ENCODE measurements around the gene PTPRT.

Gene PTPRT

GRCh38 chr20:42378826-42379225 lies 810.9 kb downstream of the PTPRT start:
- FAIRE-seq (no peak), DNase-seq (ENCODE audit: insufficient read length, low spot score) (no peak)
- no peak for TF ChIP-seq POLR2A (IDR thresholded peaks at IDR 0.05; ENCODE audit: low read depth, low read length)

- FAIRE-seq (no peak), DNase-seq (ENCODE audit: insufficient read length, low spot score) (no peak)
- no peak for TF ChIP-seq POLR2A (IDR thresholded peaks at IDR 0.05; ENCODE audit: low read depth, low read length)
Observed at GRCh38 chr20:42376131-42376530, 813.6 kb downstream of the PTPRT start.

GRCh38 chr20:42373049-42373448 lies 816.7 kb downstream of the PTPRT start:
- DNase-seq (ENCODE audit: insufficient read length, low spot score) (no peak), FAIRE-seq (no peak)
- TF ChIP-seq POLR2A (IDR thresholded peaks at IDR 0.05; ENCODE audit: low read depth, low read length): no peak

- TF ChIP-seq POLR2A (IDR thresholded peaks at IDR 0.05; ENCODE audit: low read depth, low read length): no peak
- FAIRE-seq: no peak
- DNase-seq (ENCODE audit: insufficient read length, low spot score): no peak
Observed at GRCh38 chr20:42370075-42370474, 819.6 kb downstream of the PTPRT start.

- no peak for TF ChIP-seq POLR2A (IDR thresholded peaks at IDR 0.05; ENCODE audit: low read depth, low read length)
- no peak for DNase-seq (ENCODE audit: insufficient read length, low spot score)
- no peak for FAIRE-seq
Observed at GRCh38 chr20:42368910-42369309, 820.8 kb downstream of the PTPRT start.

- TF ChIP-seq POLR2A (IDR thresholded peaks at IDR 0.05; ENCODE audit: low read depth, low read length): no peak
Observed at GRCh38 chr20:42366626-42367025, 823.1 kb downstream of the PTPRT start.

GRCh38 chr20:42364446-42364845 lies 825.3 kb downstream of the PTPRT start:
- DNase-seq (ENCODE audit: insufficient read length, low spot score) (no peak), FAIRE-seq (no peak)
- no peak for TF ChIP-seq POLR2A (IDR thresholded peaks at IDR 0.05; ENCODE audit: low read depth, low read length)

More at GRCh38 chr20:42366626-42367025, 823.1 kb downstream of the PTPRT start:
- FAIRE-seq (no peak), DNase-seq (ENCODE audit: insufficient read length, low spot score) (no peak)

- no peak for FAIRE-seq
- no peak for TF ChIP-seq POLR2A (IDR thresholded peaks at IDR 0.05; ENCODE audit: low read depth, low read length)
- no peak for DNase-seq (ENCODE audit: insufficient read length, low spot score)
Observed at GRCh38 chr20:42361402-42361970, 828.2 kb downstream of the PTPRT start.

GRCh38 chr20:42360621-42361020 lies 829.1 kb downstream of the PTPRT start:
- FAIRE-seq: no peak
- DNase-seq (ENCODE audit: insufficient read length, low spot score): no peak
- TF ChIP-seq POLR2A (IDR thresholded peaks at IDR 0.05; ENCODE audit: low read depth, low read length): no peak

- no peak for FAIRE-seq
- DNase-seq (ENCODE audit: insufficient read length, low spot score): no peak
- TF ChIP-seq POLR2A (IDR thresholded peaks at IDR 0.05; ENCODE audit: low read depth, low read length): no peak
Observed at GRCh38 chr20:42359617-42360016, 830.1 kb downstream of the PTPRT start.

GRCh38 chr20:42352096-42352495 lies 837.6 kb downstream of the PTPRT start:
- TF ChIP-seq POLR2A (IDR thresholded peaks at IDR 0.05; ENCODE audit: low read depth, low read length): no peak
- DNase-seq (ENCODE audit: insufficient read length, low spot score) (no peak), FAIRE-seq (no peak)

- TF ChIP-seq POLR2A (IDR thresholded peaks at IDR 0.05; ENCODE audit: low read depth, low read length): no peak
- no peak for FAIRE-seq
Observed at GRCh38 chr20:42350521-42350920, 839.2 kb downstream of the PTPRT start.

GRCh38 chr20:42346189-42347170 lies 843.2 kb downstream of the PTPRT start:
- no peak for TF ChIP-seq POLR2A (IDR thresholded peaks at IDR 0.05; ENCODE audit: low read depth, low read length)

More at GRCh38 chr20:42350521-42350920, 839.2 kb downstream of the PTPRT start:
- DNase-seq (ENCODE audit: insufficient read length, low spot score): no peak

GRCh38 chr20:42341654-42342053 lies 848.1 kb downstream of the PTPRT start:
- FAIRE-seq (no peak), DNase-seq (ENCODE audit: insufficient read length, low spot score) (no peak)
- no peak for TF ChIP-seq POLR2A (IDR thresholded peaks at IDR 0.05; ENCODE audit: low read depth, low read length)

More at GRCh38 chr20:42346189-42347170, 843.2 kb downstream of the PTPRT start:
- DNase-seq (ENCODE audit: insufficient read length, low spot score): no peak
- FAIRE-seq: no peak

- TF ChIP-seq POLR2A (IDR thresholded peaks at IDR 0.05; ENCODE audit: low read depth, low read length): no peak
- FAIRE-seq (no peak), DNase-seq (ENCODE audit: insufficient read length, low spot score) (no peak)
Observed at GRCh38 chr20:42340368-42340767, 849.3 kb downstream of the PTPRT start.
